Activated CD4-positive, alpha-beta memory T cell treated with anti-CD3 and anti-CD28 coated beads, Interleukin-2, amount 10 ng/mL, durations not matched to agents 7 days and 5 days (primary cell): ENCODE data around the gene NIPSNAP3A. TPM values are rescaled to one million over a fixed set of nuclear protein-coding genes. Genes with fewer than 3 reads are reported as not detected.

ENCODE experiments used
- CTCF ChIA-PET: fragments of 350-600 bp; sonication (Branson Sonifier 250); formaldehyde crosslinking; loops from one replicate; lab custom pipeline; 2021; ENCODE audit warnings: antibody characterized with exemption, inconsistent platforms; lab: Charles Lee
- POLR2A ChIA-PET: fragments of 350-600 bp; sonication (Branson Sonifier 250); formaldehyde crosslinking; loops from one replicate; lab custom pipeline; 2021; ENCODE audit warnings: antibody characterized with exemption; lab: Charles Lee
- DNase-seq: peaks from one replicate; pipeline ENCODE4 v3.0.0-alpha.2; 2020
- H3K27ac Mint-ChIP-seq: one replicate; pipeline ENCODE4 v1.8.0; 2021; ENCODE audit warnings: mild to moderate bottlenecking, mixed read lengths
- H3K27me3 Mint-ChIP-seq: one replicate; pipeline ENCODE4 v1.8.0; 2021; ENCODE audit warnings: mixed read lengths
- H3K36me3 Mint-ChIP-seq: one replicate; pipeline ENCODE4 v1.8.0; 2021; ENCODE audit warnings: low read depth, mixed read lengths
- H3K4me1 Mint-ChIP-seq: one replicate; pipeline ENCODE4 v1.8.0; 2021; ENCODE audit warnings: mixed read lengths
- H3K4me3 Mint-ChIP-seq: one replicate; pipeline ENCODE4 v1.8.0; 2021; ENCODE audit warnings: mild to moderate bottlenecking, mixed read lengths
- H3K9me3 Mint-ChIP-seq: one replicate; pipeline ENCODE4 v1.8.0; 2021; ENCODE audit warnings: mixed read lengths
- total RNA-seq, 2 experiments: library from RNA; stranded (reverse); gene quantifications; one replicate each; pipeline ENCODE4 v1.2.3, GENCODE V29; 2021

NIPSNAP3A gene
- total RNA-seq, 2 experiments from 2014 or later: 14.0 to 17.1 TPM

GRCh38 chr9:104775976-104776375 is 28.5 kb downstream of the NIPSNAP3A start:
- Mint-ChIP-seq H3K9me3 (no peaks in the 10 kb centered on the region), H3K27me3 (peaks cover 5% of the 10 kb centered on the region), H3K4me1 (no peaks in the 10 kb centered on the region), H3K4me3 (no peak overlapping the region), H3K36me3 (no peaks in the 10 kb centered on the region), H3K27ac (no peak overlapping the region)
- ChIA-PET CTCF (no interaction called here), POLR2A (no interaction called here)
- DNase-seq: no peak

GRCh38 chr9:104776797-104777196 is 29.3 kb downstream of the NIPSNAP3A start:
- ChIA-PET CTCF (no interaction called here), POLR2A (no interaction called here)
- no peaks in the 10 kb centered on the region for H3K4me1 Mint-ChIP-seq
- H3K27ac Mint-ChIP-seq: no peak overlapping the region
- H3K4me3 Mint-ChIP-seq: no peak overlapping the region
- peaks cover 2% of the 10 kb centered on the region for H3K27me3 Mint-ChIP-seq
- no peaks in the 10 kb centered on the region for H3K9me3 Mint-ChIP-seq
- no peak for DNase-seq
- H3K36me3 Mint-ChIP-seq: no peaks in the 10 kb centered on the region

- POLR2A ChIA-PET: no interaction called here
- H3K27me3 Mint-ChIP-seq: peaks cover 2% of the 10 kb centered on the region
- no peaks in the 10 kb centered on the region for H3K4me1 Mint-ChIP-seq
- H3K9me3 Mint-ChIP-seq: no peaks in the 10 kb centered on the region
- H3K4me3 Mint-ChIP-seq: no peak overlapping the region
- no peaks in the 10 kb centered on the region for H3K36me3 Mint-ChIP-seq
- CTCF ChIA-PET: interaction anchor here (1.2 to 1.4 kb wide), 2 partner anchors 15 to 380 kb away, joined by 3 to 5 read pairs; partner anchors contain the start of gene NIPSNAP3B
- H3K27ac Mint-ChIP-seq: no peak overlapping the region
- no peak for DNase-seq
Observed at GRCh38 chr9:104778802-104779201, 31.3 kb downstream of the NIPSNAP3A start.

GRCh38 chr9:104779334-104779733 is 31.9 kb downstream of the NIPSNAP3A start:
- ChIA-PET CTCF (interaction anchor here (1.2 to 1.4 kb wide), 2 partner anchors 16 to 379 kb away, joined by 3 to 5 read pairs; partner anchors contain the start of gene NIPSNAP3B), POLR2A (no interaction called here)
- no peak for DNase-seq
- Mint-ChIP-seq H3K9me3 (no peaks in the 10 kb centered on the region), H3K27ac (no peak overlapping the region), H3K36me3 (no peaks in the 10 kb centered on the region), H3K27me3 (peaks cover 2% of the 10 kb centered on the region), H3K4me1 (no peaks in the 10 kb centered on the region), H3K4me3 (no peak overlapping the region)

GRCh38 chr9:104779946-104780535 is 32.6 kb downstream of the NIPSNAP3A start:
- DNase-seq: no peak
- Mint-ChIP-seq H3K27ac (no peak overlapping the region), H3K4me1 (no peaks in the 10 kb centered on the region), H3K36me3 (no peaks in the 10 kb centered on the region), H3K27me3 (peaks cover 2% of the 10 kb centered on the region), H3K9me3 (no peaks in the 10 kb centered on the region), H3K4me3 (no peak overlapping the region)
- POLR2A ChIA-PET: no interaction called here
- CTCF ChIA-PET: interaction anchor here (0.8 to 1.3 kb wide), 4 partner anchors 11 to 695 kb away, joined by 3 to 4 read pairs (median 3); no protein-coding TSS in a partner anchor

- CTCF ChIA-PET: interaction anchor here (0.8 to 1.3 kb wide), 4 partner anchors 12 to 694 kb away, joined by 3 to 4 read pairs (median 3); no protein-coding TSS in a partner anchor
- DNase-seq: no peak
- Mint-ChIP-seq H3K36me3 (no peaks in the 10 kb centered on the region), H3K4me3 (no peak overlapping the region), H3K9me3 (no peaks in the 10 kb centered on the region), H3K27me3 (peaks cover 2% of the 10 kb centered on the region), H3K27ac (no peak overlapping the region), H3K4me1 (no peaks in the 10 kb centered on the region)
- POLR2A ChIA-PET: no interaction called here
Observed at GRCh38 chr9:104780796-104781395, 33.4 kb downstream of the NIPSNAP3A start.

GRCh38 chr9:104783588-104783987 is 36.1 kb downstream of the NIPSNAP3A start:
- POLR2A ChIA-PET: no interaction called here
- H3K4me3 Mint-ChIP-seq: no peak overlapping the region
- H3K27ac Mint-ChIP-seq: no peak overlapping the region
- no peak for DNase-seq
- H3K27me3 Mint-ChIP-seq: peaks cover 2% of the 10 kb centered on the region
- CTCF ChIA-PET: no interaction called here
- H3K36me3 Mint-ChIP-seq: no peaks in the 10 kb centered on the region
- no peaks in the 10 kb centered on the region for H3K4me1 Mint-ChIP-seq
- H3K9me3 Mint-ChIP-seq: no peaks in the 10 kb centered on the region

GRCh38 chr9:104784098-104784497 is 36.6 kb downstream of the NIPSNAP3A start:
- H3K36me3 Mint-ChIP-seq: no peaks in the 10 kb centered on the region

GRCh38 chr9:104786293-104786692 is 38.8 kb downstream of the NIPSNAP3A start:
- no peak overlapping the region for H3K4me3 Mint-ChIP-seq

More at GRCh38 chr9:104784098-104784497, 36.6 kb downstream of the NIPSNAP3A start:
- Mint-ChIP-seq H3K27me3 (peaks cover 2% of the 10 kb centered on the region), H3K9me3 (no peaks in the 10 kb centered on the region), H3K27ac (no peak overlapping the region), H3K4me3 (no peak overlapping the region), H3K4me1 (no peaks in the 10 kb centered on the region)
- ChIA-PET CTCF (no interaction called here), POLR2A (no interaction called here)
- no peak for DNase-seq

GRCh38 chr9:104787306-104788015 is 40.0 kb downstream of the NIPSNAP3A start:
- Mint-ChIP-seq H3K27ac (no peak overlapping the region), H3K4me3 (no peak overlapping the region), H3K36me3 (no peaks in the 10 kb centered on the region), H3K9me3 (no peaks in the 10 kb centered on the region), H3K27me3 (no peaks in the 10 kb centered on the region), H3K4me1 (no peaks in the 10 kb centered on the region)
- ChIA-PET POLR2A (no interaction called here), CTCF (interaction anchor here (0.6 kb wide), 1 partner anchor 181 kb away, joined by 6 read pairs; no protein-coding TSS in a partner anchor)
- no peak for DNase-seq

More at GRCh38 chr9:104786293-104786692, 38.8 kb downstream of the NIPSNAP3A start:
- ChIA-PET POLR2A (no interaction called here), CTCF (no interaction called here)
- Mint-ChIP-seq H3K36me3 (no peaks in the 10 kb centered on the region), H3K27ac (no peak overlapping the region), H3K9me3 (no peaks in the 10 kb centered on the region), H3K4me1 (no peaks in the 10 kb centered on the region), H3K27me3 (no peaks in the 10 kb centered on the region)
- DNase-seq: no peak

GRCh38 chr9:104788251-104788650 is 40.8 kb downstream of the NIPSNAP3A start:
- Mint-ChIP-seq H3K4me1 (no peaks in the 10 kb centered on the region), H3K27me3 (no peaks in the 10 kb centered on the region), H3K4me3 (no peak overlapping the region), H3K36me3 (no peaks in the 10 kb centered on the region), H3K9me3 (no peaks in the 10 kb centered on the region), H3K27ac (no peak overlapping the region)
- ChIA-PET CTCF (interaction anchor here (0.6 kb wide), 1 partner anchor 180 kb away, joined by 6 read pairs; no protein-coding TSS in a partner anchor), POLR2A (no interaction called here)
- no peak for DNase-seq

GRCh38 chr9:104794070-104794469 is 46.6 kb downstream of the NIPSNAP3A start:
- H3K4me1 Mint-ChIP-seq: peaks cover 1% of the 10 kb centered on the region
- H3K27ac Mint-ChIP-seq: no peak overlapping the region
- POLR2A ChIA-PET: no interaction called here
- no peaks in the 10 kb centered on the region for H3K36me3 Mint-ChIP-seq
- no peaks in the 10 kb centered on the region for H3K27me3 Mint-ChIP-seq
- DNase-seq: no peak
- no peak overlapping the region for H3K4me3 Mint-ChIP-seq
- CTCF ChIA-PET: interaction anchor here (1.3 kb wide), 1 partner anchor 9 kb away, joined by 3 read pairs; no protein-coding TSS in a partner anchor
- no peaks in the 10 kb centered on the region for H3K9me3 Mint-ChIP-seq

GRCh38 chr9:104795082-104795481 is 47.6 kb downstream of the NIPSNAP3A start:
- CTCF ChIA-PET: interaction anchor here (1.3 kb wide), 1 partner anchor 10 kb away, joined by 3 read pairs; no protein-coding TSS in a partner anchor
- Mint-ChIP-seq H3K36me3 (no peaks in the 10 kb centered on the region), H3K9me3 (no peaks in the 10 kb centered on the region), H3K4me3 (no peak overlapping the region), H3K27me3 (no peaks in the 10 kb centered on the region), H3K4me1 (peaks cover 1% of the 10 kb centered on the region), H3K27ac (no peak overlapping the region)
- POLR2A ChIA-PET: no interaction called here
- DNase-seq: no peak
